H1 (cell line): ENCODE data around the gene DENND1A. TPM values are rescaled to one million over a fixed set of nuclear protein-coding genes. Genes with fewer than 3 reads are reported as not detected.

ENCODE experiments used
- CTCF ChIA-PET: fragments of 300-600 bp; sonication (Branson Sonifier 250); formaldehyde crosslinking; loops from one replicate; lab custom pipeline; 2021; ENCODE audit not compliant: partially characterized antibody; lab: Charles Lee
- POLR2A ChIA-PET: fragments of 300-600 bp; sonication (Branson Sonifier 250); formaldehyde crosslinking; loops from one replicate; lab custom pipeline; 2021; ENCODE audit warnings: inconsistent platforms; ENCODE audit not compliant: partially characterized antibody; lab: Charles Lee
- DNase-seq, 2 experiments: peaks; one replicate each; pipeline versions ENCODE4 v3.0.0 to v3.0.0-alpha.2; 2010 to 2022; ENCODE audit warnings: low spot score in 2 of 2, low read depth in 1 of 2, mixed read lengths in 1 of 2
- FAIRE-seq: peaks from 2 replicates; lab custom pipeline; 2011; peaks lifted over from hg19 to GRCh38; lab: Jason Lieb, UNC
- H2AFZ ChIP-seq: 2 replicates; pipeline ENCODE4 v1.8.1; 2012; ENCODE audit warnings: low read length, inconsistent platforms
- H2AK5ac ChIP-seq: 2 replicates; pipeline ENCODE4 v1.6.1; 2013; ENCODE audit warnings: low read depth, low read length
- H2BK120ac ChIP-seq: replicated peaks from 2 replicates; pipeline ENCODE3; 2013; ENCODE audit warnings: low read depth, low read length, inconsistent platforms
- H2BK12ac ChIP-seq: 2 replicates; pipeline ENCODE4 v1.6.1; 2013; ENCODE audit warnings: low read depth, low read length
- H2BK15ac ChIP-seq: 2 replicates; pipeline ENCODE4 v1.6.1; 2013; ENCODE audit warnings: low read length
- H2BK20ac ChIP-seq: 2 replicates; pipeline ENCODE4 v1.6.1; 2013; ENCODE audit warnings: low read length
- H2BK5ac ChIP-seq: 2 replicates; pipeline ENCODE4 v1.6.1; 2013; ENCODE audit warnings: low read depth, low read length
- H3K14ac ChIP-seq: 2 replicates; pipeline ENCODE4 v1.6.1; 2013; ENCODE audit warnings: inconsistent platforms; ENCODE audit not compliant: insufficient read length
- H3K18ac ChIP-seq: 2 replicates; pipeline ENCODE4 v1.6.1; 2013; ENCODE audit warnings: low read length; ENCODE audit errors: extremely low read depth
- H3K23ac ChIP-seq: 2 replicates; pipeline ENCODE4 v1.6.1; 2013; ENCODE audit warnings: inconsistent platforms; ENCODE audit not compliant: insufficient read length
- H3K23me2 ChIP-seq: 2 replicates; pipeline ENCODE4 v1.6.1; 2013; ENCODE audit warnings: low read depth, low read length
- H3K27ac ChIP-seq: 2 replicates; pipeline ENCODE4 v1.6.1; 2011; ENCODE audit warnings: low read depth, low read length, inconsistent platforms
- H3K27me3 ChIP-seq, 4 experiments: replicated peaks in 1 of 4; 1 replicate in 1 of 4; 2 replicates in 3 of 4; pipeline versions ENCODE4 v1.6.1 to v1.8.1; 2011 to 2013; ENCODE audit warnings: low read length in 3 of 4, mild to moderate bottlenecking in 3 of 4, inconsistent platforms in 2 of 4, mixed read lengths in 2 of 4, moderate library complexity in 1 of 4; ENCODE audit not compliant: control insufficient read depth in 3 of 4, insufficient read depth in 3 of 4; ENCODE audit errors: extremely low read depth in 1 of 4
- H3K36me3 ChIP-seq, 4 experiments: 2 replicates each; pipeline versions ENCODE4 v1.6.1 to v1.8.1; 2011 to 2013; ENCODE audit warnings: mild to moderate bottlenecking in 4 of 4, low read length in 3 of 4, moderate library complexity in 2 of 4, control low read depth in 1 of 4, inconsistent platforms in 1 of 4; ENCODE audit not compliant: insufficient read depth in 4 of 4, control insufficient read depth in 2 of 4
- H3K4ac ChIP-seq: replicated peaks from 2 replicates; pipeline ENCODE3; 2013; ENCODE audit warnings: low read length, low read depth, mixed read lengths, inconsistent platforms; ENCODE audit not compliant: insufficient read length
- H3K4me1 ChIP-seq, 4 experiments: replicated peaks in 1 of 4; 1 replicate in 1 of 4; 2 replicates in 3 of 4; pipeline versions ENCODE4 v1.6.1 to v1.8.1; 2011 to 2013; ENCODE audit warnings: low read length in 3 of 4, inconsistent platforms in 2 of 4, mixed read lengths in 1 of 4; ENCODE audit not compliant: insufficient read depth in 4 of 4, control insufficient read depth in 3 of 4
- H3K4me2 ChIP-seq, 2 experiments: 2 replicates each; pipeline versions ENCODE4 v1.6.1 to v1.8.1; 2011 to 2013; ENCODE audit warnings: low read depth in 2 of 2, low read length in 2 of 2, control low read depth in 1 of 2, inconsistent platforms in 1 of 2, mild to moderate bottlenecking in 1 of 2; ENCODE audit not compliant: insufficient read depth in 1 of 2
- H3K4me3 ChIP-seq, 4 experiments: fragments of 200-600, 300-600 bp in 1 of 4; sonication (generic), shearing (Covaris generic), sonication (Bioruptor Twin) in 1 of 4; 2 replicates each; pipeline versions ENCODE4 v1.5.1 to v1.8.1; 2011 to 2016; ENCODE audit warnings: low read length in 4 of 4, low read depth in 3 of 4, control low read depth in 2 of 4, inconsistent platforms in 2 of 4, mild to moderate bottlenecking in 2 of 4, mixed read lengths in 1 of 4, moderate library complexity in 1 of 4; ENCODE audit not compliant: insufficient read depth in 2 of 4; ENCODE audit errors: extremely low read depth in 1 of 4
- H3K56ac ChIP-seq: replicated peaks from 2 replicates; pipeline ENCODE3; 2013; ENCODE audit warnings: low read depth, mild to moderate bottlenecking, mixed read lengths, low read length, inconsistent platforms; ENCODE audit not compliant: insufficient read length
- H3K79me1 ChIP-seq: 2 replicates; pipeline ENCODE4 v1.6.1; 2013; ENCODE audit warnings: low read depth, low read length, control low read depth
- H3K79me2 ChIP-seq, 2 experiments: 2 replicates each; pipeline versions ENCODE4 v1.6.1 to v1.8.1; 2012 to 2013; ENCODE audit warnings: low read length in 2 of 2, mild to moderate bottlenecking in 2 of 2, inconsistent platforms in 1 of 2; ENCODE audit not compliant: insufficient read depth in 2 of 2, control insufficient read depth in 1 of 2
- H3K9ac ChIP-seq, 4 experiments: replicated peaks in 1 of 4; 1 replicate in 1 of 4; 2 replicates in 3 of 4; pipeline versions ENCODE4 v1.6.1 to v1.8.1; 2011 to 2013; ENCODE audit warnings: low read depth in 3 of 4, low read length in 3 of 4, control low read depth in 2 of 4, mild to moderate bottlenecking in 2 of 4, moderate library complexity in 2 of 4, inconsistent platforms in 1 of 4; ENCODE audit errors: extremely low read depth in 1 of 4
- H3K9me3 ChIP-seq, 2 experiments: 2 replicates each; pipeline versions ENCODE4 v1.6.1 to v1.8.1; 2012 to 2013; ENCODE audit warnings: mild to moderate bottlenecking in 2 of 2, moderate library complexity in 2 of 2, control low read depth in 1 of 2, inconsistent platforms in 1 of 2, low read depth in 1 of 2, low read length in 1 of 2, mixed read lengths in 1 of 2; ENCODE audit not compliant: insufficient read depth in 2 of 2
- H4K20me1 ChIP-seq, 2 experiments: replicated peaks in 1 of 2; 2 replicates each; pipeline versions ENCODE3 to v1.8.1; 2011 to 2013; ENCODE audit warnings: inconsistent platforms in 2 of 2, low read length in 2 of 2, mild to moderate bottlenecking in 1 of 2; ENCODE audit not compliant: insufficient read depth in 2 of 2, control insufficient read depth in 1 of 2
- H4K5ac ChIP-seq: 2 replicates; pipeline ENCODE4 v1.6.1; 2013; ENCODE audit warnings: low read length, low read depth, mixed read lengths, inconsistent platforms; ENCODE audit not compliant: insufficient read length
- H4K8ac ChIP-seq: 2 replicates; pipeline ENCODE4 v1.8.0; 2013; ENCODE audit warnings: mild to moderate bottlenecking, moderate library complexity, low read length, inconsistent platforms; ENCODE audit not compliant: insufficient read depth; ENCODE audit errors: extremely low read depth
- H4K91ac ChIP-seq: replicated peaks from 2 replicates; pipeline ENCODE3; 2013; ENCODE audit warnings: low read length, mixed read lengths, inconsistent platforms; ENCODE audit not compliant: insufficient read length
- ASH2L ChIP-seq: fragments of 200-600, 300-600 bp; sonication (generic); IDR thresholded peaks from one replicate; pipeline ENCODE4 v1.7.1; 2017; ENCODE audit warnings: low read length
- CHD1 ChIP-seq: IDR thresholded peaks from 2 replicates; pipeline ENCODE4 v1.6.1; 2012; ENCODE audit warnings: low read depth, low read length, improper control_type of control experiment
- FOSL1 ChIP-seq: IDR thresholded peaks from 2 replicates; pipeline ENCODE4 v1.6.1; 2011; ENCODE audit warnings: mild to moderate bottlenecking, low read depth, low read length, moderate library complexity; ENCODE audit not compliant: insufficient read depth
- GTF2F1 ChIP-seq: IDR thresholded peaks from 2 replicates; pipeline ENCODE4 v1.6.1; 2012; ENCODE audit warnings: low read depth, low read length, improper control_type of control experiment, borderline replicate concordance
- POLR2A ChIP-seq, 2 experiments: IDR thresholded peaks; 1 replicate in 1 of 2; 2 replicates in 1 of 2; pipeline ENCODE4 v1.6.1; 2011; ENCODE audit warnings: low read depth in 2 of 2, low read length in 2 of 2, mild to moderate bottlenecking in 2 of 2; ENCODE audit errors: control extremely low read depth in 1 of 2
- POLR2AphosphoS5 ChIP-seq: IDR thresholded peaks from 2 replicates; pipeline ENCODE4 v1.6.1; 2011; ENCODE audit warnings: low read depth, low read length
- RXRA ChIP-seq: IDR thresholded peaks from 2 replicates; pipeline ENCODE4 v1.6.1; 2011; ENCODE audit warnings: low read depth, mild to moderate bottlenecking, low read length, moderate library complexity; ENCODE audit not compliant: insufficient read depth
- SIRT6 ChIP-seq: IDR thresholded peaks from one replicate; pipeline ENCODE4 v1.7.1; 2012; ENCODE audit warnings: low read length, inconsistent platforms
- SIX5 ChIP-seq: IDR thresholded peaks from 2 replicates; pipeline ENCODE4 v1.6.1; 2011; ENCODE audit warnings: mild to moderate bottlenecking, low read depth, low read length
- SP1 ChIP-seq: IDR thresholded peaks from 2 replicates; pipeline ENCODE4 v1.6.1; 2011; ENCODE audit warnings: low read depth, low read length
- YY1 ChIP-seq: IDR thresholded peaks from 2 replicates; pipeline ENCODE4 v1.6.1; 2011; ENCODE audit warnings: low read depth, mild to moderate bottlenecking, low read length
- WGBS, 2 experiments: shearing (Covaris generic) in 1 of 2; methylation state at CpG; one replicate each; pipeline versions ENCODE4 v1.1.6 to v1.1.7; 2013 to 2015; ENCODE audit warnings: low lambda C conversion rate in 2 of 2, mixed read lengths in 2 of 2, inconsistent platforms in 1 of 2, low coverage in 1 of 2, missing lambda C conversion rate in 1 of 2; ENCODE audit not compliant: insufficient replicate concordance in 2 of 2, insufficient coverage in 1 of 2, insufficient read length in 1 of 2; ENCODE audit errors: extremely low coverage in 1 of 2, missing lambda C conversion rate in 1 of 2; 5-methylcytosine and 5-hydroxymethylcytosine counted together
- polyA plus RNA-seq, 7 experiments: library from polyadenylated mRNA; depleted of rRNA in 3 of 7; stranded (reverse) in 5 of 7; unstranded in 2 of 7; fragments of >200 nt in 5 of 7; fragments of 200-250 nt in 2 of 7; gene quantifications; 1 replicate in 5 of 7; 2 replicates in 1 of 7; 4 replicates in 1 of 7; pipeline versions ENCODE4 v1.2.1 to v1.2.3, GENCODE V29; 2011 to 2013; ENCODE audit warnings: missing spikeins in 2 of 7, mixed read lengths in 2 of 7
- total RNA-seq: library from RNA; stranded (reverse); fragmentation: NEBNext Ultra II Directional; extraction: Animal tissue kit (Norgen Biotek cat#: 25700); gene quantifications from 2 replicates; pipeline ENCODE4 v1.2.1, GENCODE V29; 2021
- TF ChIP-seq, protein P1 (sequence below): IDR thresholded peaks from 2 replicates; pipeline ENCODE4 v1.6.1; 2011; ENCODE audit warnings: low read depth, mild to moderate bottlenecking, low read length; ENCODE audit not compliant: insufficient read depth

DENND1A gene
- total and polyA plus RNA-seq, 2 of the 8 experiments (the other 6 are each of a cell fraction or from before 2014, with no cell fraction given), result 24.1 to 26.4 TPM

DNA sequence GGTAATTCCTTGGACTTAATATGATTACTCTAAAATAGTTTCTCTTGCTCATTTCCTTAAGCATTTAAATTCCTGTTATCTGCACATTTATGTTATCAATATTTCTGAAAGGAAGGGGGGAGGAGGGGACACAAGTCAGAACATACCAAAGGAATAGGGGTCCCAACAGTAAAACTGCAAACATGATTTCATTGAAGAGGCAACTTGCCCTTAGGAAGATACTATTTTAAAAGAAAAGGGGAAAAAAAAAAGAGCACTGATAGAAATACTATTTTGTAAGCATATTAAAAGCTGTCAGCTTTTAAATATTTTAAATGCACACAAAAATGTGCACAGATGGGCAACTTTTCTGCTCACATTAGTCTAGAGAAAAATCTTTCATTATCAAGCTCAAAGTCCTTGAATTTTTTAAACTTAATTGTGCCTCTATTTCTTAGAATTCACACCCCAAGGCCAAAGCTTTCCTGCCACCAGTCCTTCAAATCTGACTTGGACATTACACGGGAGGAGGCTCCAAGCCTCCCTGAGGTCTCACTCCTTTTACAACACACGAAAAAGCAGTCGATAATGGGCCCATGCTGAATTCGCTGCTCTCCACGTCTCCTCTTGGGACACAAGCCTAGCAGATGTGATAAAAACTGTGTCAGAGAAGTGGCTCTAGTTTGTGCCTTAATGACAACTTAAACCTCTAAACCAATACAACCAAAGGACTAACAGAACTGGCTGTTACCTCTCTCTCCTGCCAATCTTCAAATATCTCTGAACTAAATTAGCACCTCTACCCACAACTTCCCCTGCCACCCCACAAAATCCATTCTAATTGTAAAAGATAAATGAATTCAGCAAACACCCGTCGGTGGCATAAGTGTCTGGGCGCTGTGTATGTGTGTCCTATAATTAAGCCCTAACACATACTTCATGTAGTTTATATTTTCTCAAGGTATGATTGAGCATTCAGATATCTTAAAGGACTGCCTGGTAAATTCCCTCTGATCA is 154.3 kb downstream of the DENND1A start:
- H2BK20ac ChIP-seq, result no peak overlapping the region
- no peak overlapping the region for H3K27ac ChIP-seq
- peaks cover 2 to 3% of the 10 kb centered on the region in 2 experiments for H4K20me1 ChIP-seq
- peaks cover 0 to 9% of the 10 kb centered on the region in 2 experiments; a peak in 1 of 4 replicates for H3K79me2 ChIP-seq
- H3K4me1 ChIP-seq, result peaks cover 0 to 4% (median 1%) of the 10 kb centered on the region in 4 experiments; a peak in 1 of 7 replicates
- no peak overlapping the region for H3K56ac ChIP-seq
- H4K8ac ChIP-seq, result no peak overlapping the region
- no peak overlapping the region for H3K18ac ChIP-seq
- POLR2A ChIA-PET, result interaction anchor here (1.3 kb wide), 1 partner anchor 13 kb away, joined by 5 read pairs; no protein-coding TSS in a partner anchor
- H3K23ac ChIP-seq, result no peak overlapping the region
- no peak overlapping the region for H3K9ac ChIP-seq
- no peak overlapping the region for H2BK12ac ChIP-seq
- H2AFZ ChIP-seq, result no peak overlapping the region
- no peak overlapping the region for H2BK5ac ChIP-seq
- no peaks in the 10 kb centered on the region for H3K36me3 ChIP-seq
- no peaks in the 10 kb centered on the region for H3K23me2 ChIP-seq
- FAIRE-seq (no peak), DNase-seq (no peak)
- no peak overlapping the region for H4K5ac ChIP-seq
- no peak overlapping the region for H3K4me3 ChIP-seq
- H2BK120ac ChIP-seq, result no peak overlapping the region
- no peaks in the 10 kb centered on the region for H3K27me3 ChIP-seq
- H3K4me2 ChIP-seq, result no peak overlapping the region
- no peak overlapping the region for H2BK15ac ChIP-seq
- no peaks in the 10 kb centered on the region for H3K79me1 ChIP-seq
- H2AK5ac ChIP-seq, result no peak overlapping the region
- 84% methylated on average over 8 of the region's 8 CpGs; no CpG with 5 or more reads in 1 of the 2 experiments for WGBS, 2 experiments
- no peak overlapping the region for H3K4ac ChIP-seq
- no peak overlapping the region for H3K14ac ChIP-seq
- no peaks in the 10 kb centered on the region for H3K9me3 ChIP-seq
- H4K91ac ChIP-seq, result no peak overlapping the region
- CTCF ChIA-PET, result interaction anchor here (1.1 to 1.8 kb wide), 2 partner anchors 24 to 153 kb away, joined by 3 to 4 read pairs; no protein-coding TSS in a partner anchor
- no peak for TF ChIP-seq POLR2A (IDR thresholded peaks at IDR 0.05; ENCODE audit: control extremely low read depth in 1 of 2, low read depth in 2 of 2, low read length in 2 of 2)
- TF ChIP-seq YY1, result no peak
- TF ChIP-seq FOSL1, result no peak
- no peak for TF ChIP-seq GTF2F1
- TF ChIP-seq SIRT6, result no peak
- no peak for TF ChIP-seq SP1
- TF ChIP-seq, protein P1, sequence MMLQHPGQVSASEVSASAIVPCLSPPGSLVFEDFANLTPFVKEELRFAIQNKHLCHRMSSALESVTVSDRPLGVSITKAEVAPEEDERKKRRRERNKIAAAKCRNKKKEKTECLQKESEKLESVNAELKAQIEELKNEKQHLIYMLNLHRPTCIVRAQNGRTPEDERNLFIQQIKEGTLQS, result no peak
- TF ChIP-seq RXRA, result no peak
- TF ChIP-seq CHD1, result no peak
- no peak for TF ChIP-seq ASH2L
- TF ChIP-seq POLR2AphosphoS5, result no peak
- no peak for TF ChIP-seq SIX5
